Neural progenitor cell (in vitro differentiated cells): Measurements from ENCODE around the gene NFATC2.

Experiments
- EZH2phosphoT487 ChIP-seq: fragments of 200-600 bp; sonication (generic); IDR thresholded peaks from 2 replicates; pipeline ENCODE4 v1.6.1; 2017; ENCODE audit warnings: antibody characterized with exemption
- TF ChIP-seq, protein P1 (sequence below): fragments of 200-600 bp; sonication (generic); IDR thresholded peaks from 2 replicates; pipeline ENCODE4 v1.5.1; 2017; ENCODE audit warnings: antibody characterized with exemption, mild to moderate bottlenecking

DNA sequence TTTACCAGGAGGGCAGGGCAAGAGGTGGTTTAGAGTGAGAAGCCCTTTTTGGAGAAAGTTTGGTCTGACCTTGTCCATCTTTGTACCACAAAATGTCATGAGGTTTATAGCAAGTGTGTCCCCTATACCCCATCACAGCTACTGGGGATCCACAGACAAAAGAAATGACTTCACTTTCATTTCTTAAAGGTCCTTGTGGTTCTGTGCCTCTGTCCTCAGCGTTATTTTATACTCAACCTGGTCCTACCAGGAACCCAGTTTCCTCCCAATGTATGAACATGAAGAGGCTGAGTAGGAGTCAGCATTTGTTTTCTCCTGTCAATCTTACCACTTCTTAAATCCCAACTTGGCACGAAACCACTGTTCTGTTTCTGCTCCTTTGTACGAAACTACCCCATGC is 157.6 kb downstream of the NFATC2 start:
- TF ChIP-seq, protein P1, sequence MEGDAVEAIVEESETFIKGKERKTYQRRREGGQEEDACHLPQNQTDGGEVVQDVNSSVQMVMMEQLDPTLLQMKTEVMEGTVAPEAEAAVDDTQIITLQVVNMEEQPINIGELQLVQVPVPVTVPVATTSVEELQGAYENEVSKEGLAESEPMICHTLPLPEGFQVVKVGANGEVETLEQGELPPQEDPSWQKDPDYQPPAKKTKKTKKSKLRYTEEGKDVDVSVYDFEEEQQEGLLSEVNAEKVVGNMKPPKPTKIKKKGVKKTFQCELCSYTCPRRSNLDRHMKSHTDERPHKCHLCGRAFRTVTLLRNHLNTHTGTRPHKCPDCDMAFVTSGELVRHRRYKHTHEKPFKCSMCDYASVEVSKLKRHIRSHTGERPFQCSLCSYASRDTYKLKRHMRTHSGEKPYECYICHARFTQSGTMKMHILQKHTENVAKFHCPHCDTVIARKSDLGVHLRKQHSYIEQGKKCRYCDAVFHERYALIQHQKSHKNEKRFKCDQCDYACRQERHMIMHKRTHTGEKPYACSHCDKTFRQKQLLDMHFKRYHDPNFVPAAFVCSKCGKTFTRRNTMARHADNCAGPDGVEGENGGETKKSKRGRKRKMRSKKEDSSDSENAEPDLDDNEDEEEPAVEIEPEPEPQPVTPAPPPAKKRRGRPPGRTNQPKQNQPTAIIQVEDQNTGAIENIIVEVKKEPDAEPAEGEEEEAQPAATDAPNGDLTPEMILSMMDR = no peak
- no peak for TF ChIP-seq EZH2phosphoT487
